Stimulated activated naive CD8-positive, alpha-beta T cell treated with anti-CD3 and anti-CD28 coated beads, Interleukin-15, amount 100 ng/mL, for 72 hours (primary cell): ENCODE measurements around the gene AMER3.
"Not testable (repeated sequence)": the region's sequence is repeated elsewhere in the genome, so short reads cannot be mapped to it uniquely, and the experiment has no call there.

Experiments used
- ATAC-seq: fragments of 150-1000 bp; cut with Tn5 transposase; 2 replicates; pipeline ENCODE4 v1.10.0; 2021; ENCODE audit warnings: mild to moderate bottlenecking, moderate library complexity
- DNase-seq, 2 donors: peaks; one replicate each; pipeline ENCODE4 v3.0.0; 2021 to 2022
- H3K27ac Mint-ChIP-seq, 2 donors: one replicate each; pipeline ENCODE4 v1.8.0; 2022; ENCODE audit warnings: mild to moderate bottlenecking in 2 of 2, mixed read lengths in 2 of 2, moderate library complexity in 2 of 2
- H3K27me3 Mint-ChIP-seq: one replicate; pipeline ENCODE4 v1.8.0; 2022; ENCODE audit warnings: mixed read lengths
- H3K4me1 Mint-ChIP-seq: one replicate; pipeline ENCODE4 v1.8.0; 2022; ENCODE audit warnings: mild to moderate bottlenecking, mixed read lengths
- H3K4me3 Mint-ChIP-seq, 2 donors: one replicate each; pipeline ENCODE4 v1.8.0; 2022; ENCODE audit warnings: mild to moderate bottlenecking in 2 of 2, mixed read lengths in 2 of 2, moderate library complexity in 1 of 2
- H3K9me3 Mint-ChIP-seq, 2 donors: one replicate each; pipeline ENCODE4 v1.8.0; 2022; ENCODE audit warnings: mixed read lengths in 2 of 2

AMER3 gene, protein sequence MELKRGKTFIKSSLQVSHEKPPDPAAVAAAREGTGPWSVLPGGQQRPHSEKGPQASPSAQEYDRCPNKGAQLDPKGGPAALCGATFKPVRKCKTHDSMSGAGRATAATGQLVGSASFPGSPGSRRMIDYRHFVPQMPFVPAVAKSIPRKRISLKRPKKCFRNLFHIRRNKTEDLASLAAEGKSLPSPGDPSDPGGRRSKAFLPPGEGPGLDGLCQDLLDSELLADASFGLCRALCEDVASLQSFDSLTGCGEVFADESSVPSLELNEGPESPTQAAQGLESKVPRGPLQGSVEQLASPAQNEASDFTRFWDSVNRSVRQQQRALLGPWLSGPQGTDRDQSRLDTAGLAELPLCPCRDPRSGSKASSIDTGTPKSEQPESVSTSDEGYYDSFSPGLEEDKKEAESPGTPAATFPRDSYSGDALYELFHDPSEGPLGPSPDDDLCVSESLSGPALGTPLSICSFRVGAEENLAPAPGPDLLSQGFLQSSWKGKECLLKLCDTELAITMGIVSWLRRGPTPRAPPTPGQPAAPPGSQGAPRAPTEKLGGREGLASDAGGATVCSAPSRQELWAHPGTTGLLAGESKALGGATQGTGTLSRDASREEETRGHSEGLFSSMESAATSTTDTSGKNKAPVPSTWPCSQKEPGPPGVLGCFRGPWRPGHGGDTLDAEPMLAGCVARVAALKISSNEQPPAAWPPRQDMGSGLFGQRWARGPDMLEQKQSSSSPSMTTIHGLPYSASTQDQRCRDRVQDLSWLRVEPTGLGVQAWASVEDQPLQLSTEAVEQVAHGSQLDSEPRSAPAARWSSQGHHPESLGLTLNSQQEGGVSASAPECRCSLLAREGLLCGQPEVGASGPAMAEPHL

DNA sequence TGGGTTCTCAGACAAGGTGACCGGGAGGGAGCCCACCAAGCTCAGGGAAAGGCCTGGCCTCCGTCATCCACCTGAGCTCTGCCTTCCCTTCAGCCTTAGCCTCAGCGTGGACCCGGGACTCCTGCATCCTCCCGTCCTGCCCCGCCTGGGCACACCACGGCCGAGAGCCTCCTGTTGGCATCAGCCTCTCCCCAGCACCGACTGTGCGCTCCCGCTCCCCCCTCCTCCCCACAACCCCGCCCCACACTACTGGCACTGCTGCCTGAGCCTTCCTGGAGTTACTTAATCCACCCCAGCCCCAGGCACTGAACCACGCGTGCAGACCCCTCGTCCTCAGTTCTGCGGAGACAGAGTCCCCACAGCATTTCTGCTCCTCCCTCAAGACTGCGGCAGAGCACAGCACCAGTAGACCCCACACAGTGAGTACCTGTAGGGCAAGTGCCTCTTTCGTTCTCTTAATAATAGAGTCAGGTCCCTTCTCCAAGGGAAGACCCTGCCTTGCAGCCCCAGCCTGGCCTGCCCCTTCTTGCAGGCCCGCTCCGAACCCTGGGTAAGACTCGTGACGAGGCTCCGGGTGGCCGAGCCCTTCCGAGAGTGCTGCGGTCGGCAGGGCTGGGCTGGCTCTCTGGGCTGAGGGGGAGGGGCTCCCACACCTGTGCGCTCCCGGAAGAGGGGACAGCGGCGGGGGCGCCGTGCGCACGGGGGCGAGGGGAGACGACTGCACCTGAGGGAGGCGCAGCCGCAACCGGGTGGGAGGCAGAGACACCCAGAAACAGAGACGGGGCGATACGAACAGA, at the start of gene AMER3:
AMER3 (plus strand) TSS at position 285 of the 797 bp plus-strand sequence. CDS start 6,533 bp downstream, outside the sequence.
- DNase-seq: no peak
- peaks cover 5% of the 10 kb centered on the region for H3K4me1 Mint-ChIP-seq
- peak within 1 kb of the TSS; percentile 33 to 58 for H3K4me3 Mint-ChIP-seq
- H3K9me3 Mint-ChIP-seq: no peaks in the 10 kb centered on the region
- no peak within 1 kb of the TSS for H3K27ac Mint-ChIP-seq
- H3K27me3 Mint-ChIP-seq: peaks cover 53% of the 10 kb centered on the region
- ATAC-seq: peak; percentile 26

DNA sequence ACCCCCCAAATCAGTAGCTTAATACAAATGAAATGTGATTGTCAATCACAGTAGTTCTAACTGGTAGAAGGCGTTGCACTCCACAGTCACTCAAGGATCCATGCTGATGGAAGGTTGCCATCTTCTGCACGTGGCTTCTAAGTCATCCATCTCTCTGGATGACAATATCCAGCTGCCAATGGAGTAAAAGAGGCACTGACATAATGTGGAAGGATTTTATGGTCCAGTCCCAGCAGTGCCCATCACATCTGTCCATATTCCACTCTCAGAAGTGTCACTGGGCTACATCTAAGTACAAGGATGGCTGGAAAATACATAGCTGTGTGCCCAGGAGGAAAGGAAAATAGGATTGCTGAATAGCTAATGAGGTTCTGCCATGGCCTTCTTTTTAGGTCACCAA, 40.5 kb upstream of the AMER3 start:
- not testable (repeated sequence) for H3K4me3 Mint-ChIP-seq, H3K4me1 Mint-ChIP-seq, H3K27me3 Mint-ChIP-seq, DNase-seq, H3K9me3 Mint-ChIP-seq, ATAC-seq, H3K27ac Mint-ChIP-seq

DNA sequence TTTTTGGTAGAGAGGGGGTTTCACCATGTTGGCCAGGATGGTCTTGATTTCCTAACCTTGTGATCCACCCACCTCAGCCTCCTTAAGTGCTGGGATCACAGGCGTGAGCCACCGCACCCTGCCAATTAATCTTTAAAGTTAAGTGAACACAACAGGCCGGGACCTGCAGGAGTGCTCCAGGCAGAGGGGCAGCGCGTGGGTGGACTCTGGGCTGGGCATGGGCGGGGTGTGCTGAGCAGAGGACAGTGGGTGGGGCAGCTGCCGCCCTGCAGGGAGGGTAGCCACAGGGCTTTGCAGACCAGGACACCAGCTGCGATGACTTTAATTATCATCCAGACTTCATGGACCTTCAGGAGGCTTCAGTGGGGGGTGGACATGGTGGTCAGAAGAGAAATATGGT, 35.3 kb upstream of the AMER3 start:
- ATAC-seq (no peak), DNase-seq (no peak)
- Mint-ChIP-seq H3K9me3 (no peaks in the 10 kb centered on the region), H3K4me1 (no peaks in the 10 kb centered on the region), H3K27ac (no peak overlapping the region), H3K27me3 (peaks cover 10% of the 10 kb centered on the region), H3K4me3 (no peak overlapping the region)

DNA sequence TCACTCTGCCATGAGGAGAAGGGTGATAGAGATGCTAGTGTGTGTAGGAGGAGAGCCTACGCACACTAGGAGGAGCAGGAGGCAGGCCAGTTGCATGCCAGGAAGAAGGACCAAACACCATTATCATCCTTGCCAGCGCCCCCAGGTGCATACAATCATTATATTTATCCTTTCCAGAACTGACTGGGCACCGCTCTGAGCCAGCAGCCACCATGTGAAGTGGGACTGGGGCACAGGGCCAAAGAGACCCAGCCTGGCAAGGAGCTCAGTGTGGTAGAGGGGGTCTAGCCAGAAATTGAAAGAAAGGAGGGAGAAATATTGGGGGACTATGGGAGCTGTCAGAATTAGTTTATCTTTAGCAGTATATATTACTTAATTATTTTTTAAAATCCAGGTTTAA, 34.8 kb upstream of the AMER3 start:
- Mint-ChIP-seq H3K9me3 (no peaks in the 10 kb centered on the region), H3K27me3 (peaks cover 10% of the 10 kb centered on the region), H3K4me1 (no peaks in the 10 kb centered on the region), H3K27ac (no peak overlapping the region), H3K4me3 (no peak overlapping the region)
- DNase-seq (no peak), ATAC-seq (no peak)

DNA sequence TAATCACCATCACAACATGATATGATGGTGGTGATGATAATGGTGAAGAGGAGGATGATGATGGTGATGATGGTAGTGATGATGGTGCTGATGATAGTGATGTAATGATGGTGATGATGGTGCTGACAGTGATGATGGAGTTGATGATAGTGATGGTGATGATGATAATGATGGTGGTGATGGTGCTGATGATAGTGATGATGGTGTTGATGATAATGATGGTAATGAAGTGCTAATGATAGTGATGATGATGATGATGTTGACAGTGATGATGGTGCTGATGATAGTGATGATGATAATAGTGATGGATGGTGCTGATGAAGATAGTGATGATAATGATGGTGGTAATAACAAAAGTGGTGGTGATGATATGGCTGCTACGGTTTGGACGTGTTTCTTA, 30.9 kb upstream of the AMER3 start:
- Mint-ChIP-seq H3K27me3 (peaks cover 14% of the 10 kb centered on the region), H3K9me3 (no peaks in the 10 kb centered on the region), H3K27ac (no peak overlapping the region), H3K4me1 (peaks cover 16% of the 10 kb centered on the region), H3K4me3 (no peak overlapping the region)
- ATAC-seq: no peak
- no peak for DNase-seq

DNA sequence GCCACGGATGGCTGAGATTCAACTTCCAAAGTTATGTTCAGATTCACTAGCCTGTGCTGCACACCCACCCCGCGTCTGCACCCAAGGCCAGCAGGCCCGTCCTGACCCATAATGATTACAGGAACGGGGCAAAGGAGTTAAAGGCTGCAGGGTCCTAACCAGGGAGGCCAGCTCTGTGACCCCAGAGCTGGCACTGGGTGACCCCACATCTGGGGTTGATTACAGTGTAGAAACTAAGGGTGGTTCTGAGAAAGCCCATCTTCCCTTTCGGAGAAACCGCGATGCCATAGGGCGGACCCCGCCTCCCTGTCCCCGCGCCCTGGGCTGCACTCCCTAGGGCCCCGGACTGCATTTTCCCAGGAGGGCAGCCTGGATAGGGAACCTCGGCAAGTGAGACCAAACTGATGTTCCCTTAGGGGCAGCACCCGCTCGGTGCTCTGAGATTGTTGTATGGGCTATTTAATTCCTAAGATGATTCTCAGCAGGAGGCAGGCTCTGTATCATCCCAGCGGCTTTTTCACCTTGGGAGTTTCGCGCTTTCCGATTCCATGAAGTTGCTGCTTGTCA, 28.6 kb upstream of the AMER3 start:
- Mint-ChIP-seq H3K9me3 (no peaks in the 10 kb centered on the region), H3K27me3 (peaks cover 16% of the 10 kb centered on the region), H3K4me1 (peaks cover 16% of the 10 kb centered on the region), H3K4me3 (peak overlapping the region; percentile 77 to 83), H3K27ac (peak overlapping the region; percentile 76 to 82)
- no peak for ATAC-seq
- DNase-seq: no peak

DNA sequence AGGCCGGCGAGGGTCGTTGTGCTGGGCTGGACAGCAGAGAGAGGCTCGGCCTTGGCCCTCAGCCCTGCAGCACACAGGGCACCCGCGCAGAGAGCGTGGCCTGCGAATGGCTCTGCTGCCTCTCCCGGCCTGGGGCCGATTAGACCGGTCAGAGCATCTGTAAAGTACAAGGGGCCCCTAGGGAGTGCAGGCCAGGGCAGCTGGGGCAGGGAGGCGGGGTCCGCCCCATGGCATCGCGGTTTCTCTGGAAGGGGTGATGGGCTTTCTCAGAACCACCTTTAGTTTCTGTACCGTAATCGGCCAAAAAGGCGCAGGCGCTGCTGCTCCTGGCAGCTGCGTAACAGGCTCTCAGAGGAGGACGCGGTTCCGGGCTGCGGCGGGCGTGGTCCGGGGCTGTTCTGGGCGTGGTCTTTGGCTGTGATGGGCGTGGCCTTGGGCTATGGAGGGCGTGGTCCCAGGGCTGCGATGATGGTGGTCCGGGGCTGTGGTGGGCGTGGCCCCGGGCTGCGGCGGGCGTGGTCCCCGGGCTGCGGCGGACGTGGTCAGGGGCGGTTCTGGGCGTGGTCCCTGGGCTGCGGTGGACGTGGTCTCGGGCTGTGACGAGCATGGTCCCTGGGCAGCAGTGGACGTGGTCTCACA, 27.9 kb upstream of the AMER3 start:
- H3K4me1 Mint-ChIP-seq: peaks cover 16% of the 10 kb centered on the region
- H3K4me3 Mint-ChIP-seq: peak overlapping the region; percentile 77 to 83
- peak; percentile 90 to 92 for DNase-seq
- H3K27ac Mint-ChIP-seq: peak overlapping the region; percentile 76 to 82
- H3K9me3 Mint-ChIP-seq: no peaks in the 10 kb centered on the region
- peak; percentile 91 for ATAC-seq
- peaks cover 16% of the 10 kb centered on the region for H3K27me3 Mint-ChIP-seq

DNA sequence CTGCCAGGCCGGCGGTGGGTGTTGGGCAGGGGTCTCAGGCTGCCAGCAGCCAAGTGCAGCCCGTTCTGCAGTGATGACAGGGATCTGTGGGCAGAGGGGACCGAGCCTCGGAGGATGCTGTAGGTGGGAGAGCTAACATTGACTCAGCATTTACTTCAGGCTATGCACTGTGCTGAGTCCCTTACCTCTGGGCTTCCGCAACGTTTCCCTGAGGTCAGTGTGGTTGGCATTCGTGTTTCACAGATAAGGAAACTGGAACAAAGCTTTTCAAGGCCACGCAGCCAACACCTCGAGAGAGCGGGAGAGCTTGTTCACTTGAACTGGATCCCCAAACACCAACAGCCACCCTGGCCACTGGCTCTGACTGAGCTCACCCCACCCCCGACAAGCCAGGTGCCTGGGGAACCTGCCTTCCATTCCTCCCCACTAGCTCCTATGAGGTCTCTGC, 27.3 kb upstream of the AMER3 start:
- Mint-ChIP-seq H3K27me3 (peaks cover 16% of the 10 kb centered on the region), H3K27ac (no peak overlapping the region), H3K4me3 (peak overlapping the region; percentile 31 to 83), H3K4me1 (peaks cover 16% of the 10 kb centered on the region), H3K9me3 (no peaks in the 10 kb centered on the region)
- ATAC-seq: peak; percentile 63
- peak; percentile 27 to 38 for DNase-seq

DNA sequence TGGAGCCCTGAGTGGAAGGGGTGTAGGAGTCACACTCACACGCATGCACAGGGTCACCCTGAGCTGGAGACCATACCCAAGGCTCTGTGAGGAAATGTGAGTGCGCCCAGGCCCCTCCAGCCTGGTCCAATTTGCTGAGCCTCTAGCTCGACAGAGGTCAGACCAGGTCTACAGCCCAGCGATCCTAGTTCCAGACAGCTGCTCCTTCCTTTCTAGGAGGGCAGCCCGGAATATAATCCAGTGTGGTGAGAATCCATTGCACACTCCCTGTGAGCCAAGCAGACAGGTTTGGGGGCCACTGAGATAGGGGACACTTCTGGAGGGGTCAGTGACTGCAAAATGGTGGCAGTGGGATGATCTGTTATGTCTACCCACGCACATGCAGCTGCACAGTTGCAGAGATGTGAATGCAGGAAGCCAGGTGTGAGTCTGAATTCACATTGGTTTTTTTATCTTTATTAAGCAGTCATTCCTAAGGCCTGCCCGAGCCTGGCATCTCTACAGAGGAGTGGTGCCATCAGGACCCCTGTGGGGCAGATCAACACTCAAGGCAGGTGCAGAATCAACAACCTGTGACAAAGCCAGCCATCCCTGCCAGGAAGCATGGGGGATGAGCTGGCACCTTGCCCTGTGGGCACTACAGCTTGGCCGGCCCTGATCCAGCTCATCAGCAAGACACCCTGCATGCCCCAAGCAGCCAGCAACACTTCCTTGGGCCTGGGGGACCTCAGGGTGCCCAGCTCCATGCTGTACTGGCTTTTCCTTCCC, 26.6 kb upstream of the AMER3 start, which contains the start of gene GPR148:
GPR148 (plus strand) TSS at position 522 of the 768 bp plus-strand sequence; CDS start at position 604, 82 bp downstream.
- Mint-ChIP-seq H3K9me3 (no peaks in the 10 kb centered on the region), H3K4me1 (peaks cover 16% of the 10 kb centered on the region), H3K27me3 (peaks cover 16% of the 10 kb centered on the region), H3K27ac (no peak within 1 kb of the TSS), H3K4me3 (peak within 1 kb of the TSS; percentile 31 to 83)
- ATAC-seq (no peak), DNase-seq (no peak)

DNA sequence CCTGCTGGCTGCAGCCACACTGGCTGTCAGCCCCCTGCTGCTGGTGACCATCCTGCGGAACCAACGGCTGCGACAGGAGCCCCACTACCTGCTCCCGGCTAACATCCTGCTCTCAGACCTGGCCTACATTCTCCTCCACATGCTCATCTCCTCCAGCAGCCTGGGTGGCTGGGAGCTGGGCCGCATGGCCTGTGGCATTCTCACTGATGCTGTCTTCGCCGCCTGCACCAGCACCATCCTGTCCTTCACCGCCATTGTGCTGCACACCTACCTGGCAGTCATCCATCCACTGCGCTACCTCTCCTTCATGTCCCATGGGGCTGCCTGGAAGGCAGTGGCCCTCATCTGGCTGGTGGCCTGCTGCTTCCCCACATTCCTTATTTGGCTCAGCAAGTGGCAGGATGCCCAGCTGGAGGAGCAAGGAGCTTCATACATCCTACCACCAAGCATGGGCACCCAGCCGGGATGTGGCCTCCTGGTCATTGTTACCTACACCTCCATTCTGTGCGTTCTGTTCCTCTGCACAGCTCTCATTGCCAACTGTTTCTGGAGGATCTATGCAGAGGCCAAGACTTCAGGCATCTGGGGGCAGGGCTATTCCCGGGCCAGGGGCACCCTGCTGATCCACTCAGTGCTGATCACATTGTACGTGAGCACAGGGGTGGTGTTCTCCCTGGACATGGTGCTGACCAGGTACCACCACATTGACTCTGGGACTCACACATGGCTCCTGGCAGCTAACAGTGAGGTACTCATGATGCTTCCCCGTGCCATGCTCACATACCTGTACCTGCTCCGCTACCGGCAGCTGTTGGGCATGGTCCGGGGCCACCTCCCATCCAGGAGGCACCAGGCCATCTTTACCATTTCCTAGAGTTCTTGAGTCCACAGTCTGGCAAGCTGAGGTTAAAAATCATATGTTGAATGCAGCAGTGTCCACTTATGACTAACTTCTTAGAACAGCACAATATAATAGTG, 25.7 kb upstream of the AMER3 start:
- Mint-ChIP-seq H3K27me3 (peaks cover 16% of the 10 kb centered on the region), H3K4me3 (no peak overlapping the region), H3K4me1 (peaks cover 16% of the 10 kb centered on the region), H3K27ac (no peak overlapping the region), H3K9me3 (peaks cover 0 to 6% of the 10 kb centered on the region in 2 donors)
- DNase-seq (no peak), ATAC-seq (no peak)

DNA sequence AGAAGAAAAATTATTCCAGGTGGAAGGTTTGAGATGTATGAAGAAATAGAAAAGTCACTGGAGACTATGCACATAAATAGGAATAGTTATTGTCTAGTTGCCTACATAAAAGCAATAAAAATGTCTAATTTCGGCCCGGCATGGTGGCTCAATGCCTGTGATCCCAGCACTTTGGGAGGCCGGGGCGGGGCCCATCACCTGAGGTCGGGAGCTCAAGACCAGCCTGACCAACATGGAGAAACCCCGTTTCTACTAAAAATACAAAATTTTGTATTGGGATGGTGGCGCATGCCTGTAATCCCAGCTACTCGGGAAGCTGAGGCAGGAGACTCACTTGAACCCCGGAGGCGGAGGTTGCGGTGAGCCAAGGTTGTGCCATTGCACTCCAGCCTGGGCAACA, 23.1 kb upstream of the AMER3 start:
- Mint-ChIP-seq H3K9me3 (peaks cover 0 to 16% of the 10 kb centered on the region in 2 donors), H3K27me3 (peaks cover 16% of the 10 kb centered on the region)
- not testable (repeated sequence) for DNase-seq, H3K4me3 Mint-ChIP-seq, H3K27ac Mint-ChIP-seq, H3K4me1 Mint-ChIP-seq, ATAC-seq

DNA sequence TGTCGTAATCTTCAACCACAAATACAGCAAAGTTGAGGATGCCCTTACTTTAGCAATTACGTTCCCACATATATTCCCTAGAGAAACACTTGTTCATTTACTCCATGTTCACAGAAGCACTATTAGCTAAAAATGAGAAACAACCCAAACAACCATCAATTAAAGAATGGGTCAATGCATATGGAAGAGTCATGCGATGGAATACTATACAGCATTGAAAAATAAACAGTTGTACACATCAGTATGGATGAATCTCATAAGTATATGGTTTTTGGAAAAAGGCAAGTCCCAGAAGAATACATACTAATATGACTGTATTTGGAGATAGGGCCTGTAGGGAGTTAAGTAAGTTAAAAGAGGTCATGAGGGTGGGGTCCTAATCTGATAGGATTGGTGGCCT, 20.1 kb upstream of the AMER3 start:
- DNase-seq: no peak
- ATAC-seq: no peak
- Mint-ChIP-seq H3K27ac (no peak overlapping the region), H3K4me3 (no peak overlapping the region), H3K4me1 (no peaks in the 10 kb centered on the region), H3K27me3 (peaks cover 18% of the 10 kb centered on the region), H3K9me3 (peaks cover 0 to 16% of the 10 kb centered on the region in 2 donors)

DNA sequence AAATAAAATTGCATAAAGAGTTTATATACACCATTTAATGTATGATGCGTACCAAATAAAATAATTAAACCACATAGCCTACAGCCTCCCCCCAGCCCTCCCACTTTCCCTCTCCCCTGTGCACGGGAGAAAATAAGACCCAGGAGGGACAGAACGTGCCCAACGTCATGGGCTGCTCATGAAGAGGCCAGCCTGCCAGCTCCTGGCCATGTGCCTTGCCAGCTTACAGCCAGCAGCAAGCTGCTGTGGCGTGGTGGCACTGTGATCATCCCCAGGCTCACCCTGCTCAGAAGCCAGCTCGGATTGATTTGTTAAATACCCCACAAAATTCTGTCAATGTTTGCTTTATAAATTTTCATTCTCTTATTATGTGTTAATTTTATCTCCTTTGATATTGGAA, 18.9 kb upstream of the AMER3 start:
- Mint-ChIP-seq H3K27ac (no peak overlapping the region), H3K4me1 (no peaks in the 10 kb centered on the region), H3K4me3 (no peak overlapping the region), H3K9me3 (peaks cover 0 to 16% of the 10 kb centered on the region in 2 donors), H3K27me3 (peaks cover 27% of the 10 kb centered on the region)
- ATAC-seq: no peak
- no peak for DNase-seq
